HUES48 (cell line): Measurements from ENCODE around the gene TBX10.

ENCODE experiments used
- H3K27ac ChIP-seq: one replicate; pipeline ENCODE4 v1.7.0; 2013; ENCODE audit warnings: low read depth, low read length, inconsistent platforms
- H3K27me3 ChIP-seq: 2 replicates; pipeline ENCODE4 v1.6.1; 2013; ENCODE audit warnings: mild to moderate bottlenecking, low read length; ENCODE audit not compliant: control insufficient read depth, insufficient read depth
- H3K36me3 ChIP-seq: 2 replicates; pipeline ENCODE4 v1.6.1; 2013; ENCODE audit warnings: low read length; ENCODE audit not compliant: control insufficient read depth, insufficient read depth
- H3K4me1 ChIP-seq: 2 replicates; pipeline ENCODE4 v1.6.1; 2013; ENCODE audit warnings: mild to moderate bottlenecking, low read length; ENCODE audit not compliant: control insufficient read depth, insufficient read depth
- H3K4me3 ChIP-seq: 2 replicates; pipeline ENCODE4 v1.5.1; 2013; ENCODE audit warnings: mild to moderate bottlenecking, low read depth, low read length
- H3K9ac ChIP-seq: 2 replicates; pipeline ENCODE4 v1.6.1; 2013; ENCODE audit warnings: mild to moderate bottlenecking, low read depth, low read length, moderate library complexity
- H3K9me3 ChIP-seq: 2 replicates; pipeline ENCODE4 v1.6.1; 2013; ENCODE audit warnings: low read length; ENCODE audit not compliant: control insufficient read depth, insufficient read depth

The TBX10 gene

GRCh38 chr11:67671211-67671520 lies 31.6 kb upstream of the TBX10 start:
- H3K27ac ChIP-seq: no peak overlapping the region
- no peaks in the 10 kb centered on the region for H3K36me3 ChIP-seq
- no peak overlapping the region for H3K9ac ChIP-seq
- no peak overlapping the region for H3K4me3 ChIP-seq
- peaks cover 7% of the 10 kb centered on the region; the same call in 1 of the 2 replicates for H3K4me1 ChIP-seq
- H3K9me3 ChIP-seq: no peaks in the 10 kb centered on the region
- no peaks in the 10 kb centered on the region for H3K27me3 ChIP-seq

GRCh38 chr11:67670316-67671210 lies 31.0 kb upstream of the TBX10 start:
- no peaks in the 10 kb centered on the region for H3K9me3 ChIP-seq
- no peak overlapping the region for H3K27ac ChIP-seq
- no peak overlapping the region for H3K4me3 ChIP-seq
- no peak overlapping the region for H3K9ac ChIP-seq
- H3K36me3 ChIP-seq: no peaks in the 10 kb centered on the region
- no peaks in the 10 kb centered on the region for H3K27me3 ChIP-seq
- H3K4me1 ChIP-seq: peaks cover 7% of the 10 kb centered on the region; the same call in 1 of the 2 replicates

- no peaks in the 10 kb centered on the region for H3K36me3 ChIP-seq
- H3K4me3 ChIP-seq: no peak overlapping the region
- no peaks in the 10 kb centered on the region for H3K4me1 ChIP-seq
- no peak overlapping the region for H3K27ac ChIP-seq
- no peak overlapping the region for H3K9ac ChIP-seq
- no peaks in the 10 kb centered on the region for H3K9me3 ChIP-seq
- H3K27me3 ChIP-seq: no peaks in the 10 kb centered on the region
Observed at GRCh38 chr11:67668192-67668551, 28.6 kb upstream of the TBX10 start.

GRCh38 chr11:67667490-67668191 lies 28.1 kb upstream of the TBX10 start:
- H3K36me3 ChIP-seq: no peaks in the 10 kb centered on the region
- no peak overlapping the region for H3K4me3 ChIP-seq
- no peaks in the 10 kb centered on the region for H3K4me1 ChIP-seq
- H3K27me3 ChIP-seq: no peaks in the 10 kb centered on the region
- no peak overlapping the region for H3K9ac ChIP-seq
- H3K27ac ChIP-seq: no peak overlapping the region
- H3K9me3 ChIP-seq: no peaks in the 10 kb centered on the region

- H3K27me3 ChIP-seq: no peaks in the 10 kb centered on the region
- H3K9ac ChIP-seq: no peak overlapping the region
- no peaks in the 10 kb centered on the region for H3K9me3 ChIP-seq
- H3K4me3 ChIP-seq: no peak overlapping the region
- H3K27ac ChIP-seq: no peak overlapping the region
- no peaks in the 10 kb centered on the region for H3K4me1 ChIP-seq
- no peaks in the 10 kb centered on the region for H3K36me3 ChIP-seq
Observed at GRCh38 chr11:67666676-67667489, 27.3 kb upstream of the TBX10 start.

- no peaks in the 10 kb centered on the region for H3K27me3 ChIP-seq
- no peak overlapping the region for H3K4me3 ChIP-seq
- H3K9ac ChIP-seq: no peak overlapping the region
- no peaks in the 10 kb centered on the region for H3K36me3 ChIP-seq
- H3K27ac ChIP-seq: no peak overlapping the region
- no peaks in the 10 kb centered on the region for H3K4me1 ChIP-seq
- H3K9me3 ChIP-seq: no peaks in the 10 kb centered on the region
Observed at GRCh38 chr11:67666303-67666645, 26.7 kb upstream of the TBX10 start.

GRCh38 chr11:67665541-67666302 lies 26.2 kb upstream of the TBX10 start:
- H3K36me3 ChIP-seq: no peaks in the 10 kb centered on the region
- no peaks in the 10 kb centered on the region for H3K27me3 ChIP-seq
- no peaks in the 10 kb centered on the region for H3K9me3 ChIP-seq
- H3K9ac ChIP-seq: no peak overlapping the region
- no peak overlapping the region for H3K27ac ChIP-seq
- H3K4me3 ChIP-seq: no peak overlapping the region
- H3K4me1 ChIP-seq: no peaks in the 10 kb centered on the region

GRCh38 chr11:67664696-67665540 lies 25.4 kb upstream of the TBX10 start:
- no peaks in the 10 kb centered on the region for H3K27me3 ChIP-seq
- no peaks in the 10 kb centered on the region for H3K4me1 ChIP-seq
- H3K4me3 ChIP-seq: no peak overlapping the region
- H3K36me3 ChIP-seq: no peaks in the 10 kb centered on the region
- no peaks in the 10 kb centered on the region for H3K9me3 ChIP-seq
- H3K9ac ChIP-seq: no peak overlapping the region
- no peak overlapping the region for H3K27ac ChIP-seq

- Histone ChIP-seq H3K27me3 (no peaks in the 10 kb centered on the region), H3K27ac (no peak overlapping the region), H3K9me3 (no peaks in the 10 kb centered on the region), H3K4me1 (no peaks in the 10 kb centered on the region), H3K36me3 (no peaks in the 10 kb centered on the region), H3K9ac (no peak overlapping the region), H3K4me3 (no peak overlapping the region)
Observed at GRCh38 chr11:67664213-67664585, 24.6 kb upstream of the TBX10 start.
